Lung (tissue), 12 donors: ENCODE data around the gene ABHD16A. TPM values are rescaled to one million over a fixed set of nuclear protein-coding genes. Genes with fewer than 3 reads are reported as not detected.

Experiments used
- ATAC-seq: fragments of 200-7000 bp; cut with Tn5 transposase; one replicate; pipeline ENCODE4 v1.9.1; 2020; ENCODE audit warnings: moderate number of reproducible peaks; ENCODE audit not compliant: insufficient read depth, low FRiP score
- DNase-seq, 3 donors: peaks; one replicate each; pipeline ENCODE4 v3.0.0-alpha.2; 2013 to 2017
- H3K27ac ChIP-seq, 2 donors: one replicate each; pipeline ENCODE4 v1.5.1; 2013; ENCODE audit warnings: mild to moderate bottlenecking in 2 of 2, moderate library complexity in 2 of 2, control low read depth in 1 of 2, inconsistent platforms in 1 of 2, low read depth in 1 of 2, low read length in 1 of 2
- H3K27me3 ChIP-seq, 3 donors: one replicate each; pipeline ENCODE4 v1.5.1; 2013; ENCODE audit warnings: low read length in 2 of 3; ENCODE audit not compliant: control insufficient read depth in 3 of 3, insufficient read depth in 3 of 3
- H3K36me3 ChIP-seq, 4 donors: one replicate each; pipeline ENCODE4 v1.5.1; 2013; ENCODE audit warnings: low read length in 4 of 4, mild to moderate bottlenecking in 1 of 4, moderate library complexity in 1 of 4; ENCODE audit not compliant: control insufficient read depth in 4 of 4, insufficient read depth in 4 of 4
- H3K4me1 ChIP-seq, 5 donors: one replicate each; pipeline ENCODE4 v1.5.1; 2013; ENCODE audit warnings: low read length in 5 of 5, mild to moderate bottlenecking in 2 of 5, moderate library complexity in 1 of 5; ENCODE audit not compliant: control insufficient read depth in 5 of 5, insufficient read depth in 5 of 5
- H3K4me3 ChIP-seq: one replicate; pipeline ENCODE4 v1.5.1; 2013; ENCODE audit warnings: mild to moderate bottlenecking, control low read depth, moderate library complexity
- H3K9ac ChIP-seq, 2 donors: one replicate each; pipeline ENCODE4 v1.5.1; 2013; ENCODE audit warnings: low read length in 2 of 2, control low read depth in 1 of 2; ENCODE audit not compliant: insufficient read depth in 1 of 2
- H3K9me3 ChIP-seq, 4 donors: one replicate each; pipeline ENCODE4 v1.5.1; 2013; ENCODE audit warnings: low read length in 3 of 4, mild to moderate bottlenecking in 1 of 4, moderate library complexity in 1 of 4; ENCODE audit not compliant: control insufficient read depth in 4 of 4, insufficient read depth in 3 of 4
- WGBS, 2 donors: extraction: QIAGEN DNeasy Blood & Tissue Kit; methylation state at CpG; one replicate each; pipeline ENCODE4 v1.1.7; 2013; 5-methylcytosine and 5-hydroxymethylcytosine counted together
- polyA plus RNA-seq, 2 donors: library from polyadenylated mRNA; stranded (reverse); fragments of 200-250 nt; gene quantifications; one replicate each; pipeline ENCODE4 v1.2.1, GENCODE V29; 2013
- total RNA-seq, 2 donors: library from RNA; depleted of rRNA in 1 of 2; stranded (reverse); fragments of >200 nt in 1 of 2; gene quantifications; one replicate each; pipeline ENCODE4 v1.2.1, GENCODE V29; 2014 to 2021
- TF ChIP-seq, protein P1 (sequence below): IDR thresholded peaks from 2 replicates; pipeline ENCODE4 v1.5.1; 2012; ENCODE audit warnings: mild to moderate bottlenecking; ENCODE audit errors: control extremely low read depth, extremely low read depth
- donor health status: control.
- donor health status: control.
- donor health status: Bipolar disorder and iron deficiency.
- donor health status: healthy.
- donor health status: DM: yes; HTN: yes; CAD: no.

ABHD16A gene
- total and polyA plus RNA-seq, 4 donors = 30.6 to 68.6 (median 53.6) TPM

- no peak for ATAC-seq
- no peaks in the 10 kb centered on the region for H3K4me1 ChIP-seq
- TF ChIP-seq, protein P1, sequence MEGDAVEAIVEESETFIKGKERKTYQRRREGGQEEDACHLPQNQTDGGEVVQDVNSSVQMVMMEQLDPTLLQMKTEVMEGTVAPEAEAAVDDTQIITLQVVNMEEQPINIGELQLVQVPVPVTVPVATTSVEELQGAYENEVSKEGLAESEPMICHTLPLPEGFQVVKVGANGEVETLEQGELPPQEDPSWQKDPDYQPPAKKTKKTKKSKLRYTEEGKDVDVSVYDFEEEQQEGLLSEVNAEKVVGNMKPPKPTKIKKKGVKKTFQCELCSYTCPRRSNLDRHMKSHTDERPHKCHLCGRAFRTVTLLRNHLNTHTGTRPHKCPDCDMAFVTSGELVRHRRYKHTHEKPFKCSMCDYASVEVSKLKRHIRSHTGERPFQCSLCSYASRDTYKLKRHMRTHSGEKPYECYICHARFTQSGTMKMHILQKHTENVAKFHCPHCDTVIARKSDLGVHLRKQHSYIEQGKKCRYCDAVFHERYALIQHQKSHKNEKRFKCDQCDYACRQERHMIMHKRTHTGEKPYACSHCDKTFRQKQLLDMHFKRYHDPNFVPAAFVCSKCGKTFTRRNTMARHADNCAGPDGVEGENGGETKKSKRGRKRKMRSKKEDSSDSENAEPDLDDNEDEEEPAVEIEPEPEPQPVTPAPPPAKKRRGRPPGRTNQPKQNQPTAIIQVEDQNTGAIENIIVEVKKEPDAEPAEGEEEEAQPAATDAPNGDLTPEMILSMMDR = no peak
- H3K9ac ChIP-seq = no peak overlapping the region
- 80 to 81% methylated on average over 11 of the region's 11 CpGs for WGBS, 2 donors
- no peaks in the 10 kb centered on the region for H3K27me3 ChIP-seq
- no peak overlapping the region for H3K4me3 ChIP-seq
- DNase-seq = no peak
- no peaks in the 10 kb centered on the region for H3K9me3 ChIP-seq
- peaks cover 22 to 63% (median 30%) of the 10 kb centered on the region in 4 donors for H3K36me3 ChIP-seq
- H3K27ac ChIP-seq = no peak overlapping the region
Measured at GRCh38 chr6:31689249-31690110, 13.6 kb downstream of the ABHD16A start.

- Histone ChIP-seq H3K27me3 (no peaks in the 10 kb centered on the region), H3K4me1 (peaks cover 0 to 8% (median 0%) of the 10 kb centered on the region in 5 donors), H3K9ac (no peak overlapping the region), H3K27ac (no peak overlapping the region), H3K36me3 (peaks cover 17 to 53% (median 26%) of the 10 kb centered on the region in 4 donors), H3K9me3 (no peaks in the 10 kb centered on the region), H3K4me3 (no peak overlapping the region)
- 87 to 89% methylated on average over 14 of the region's 14 CpGs for WGBS, 2 donors
- TF ChIP-seq, protein P1 = no peak
- ATAC-seq (no peak), DNase-seq (no peak)
Measured at GRCh38 chr6:31687860-31688693, 15.0 kb downstream of the ABHD16A start.

- WGBS, 2 donors = 89 to 95% methylated on average over 8 of the region's 8 CpGs
- ATAC-seq (no peak), DNase-seq (no peak)
- Histone ChIP-seq H3K4me1 (peaks cover 0 to 8% (median 0%) of the 10 kb centered on the region in 5 donors), H3K27me3 (no peaks in the 10 kb centered on the region), H3K4me3 (no peak overlapping the region), H3K9me3 (no peaks in the 10 kb centered on the region), H3K9ac (no peak overlapping the region), H3K36me3 (peaks cover 9 to 47% (median 23%) of the 10 kb centered on the region in 4 donors), H3K27ac (no peak overlapping the region)
- TF ChIP-seq, protein P1 = no peak
Measured at GRCh38 chr6:31687321-31687720, 15.8 kb downstream of the ABHD16A start.
